DND-41 (cell line): ENCODE measurements around the gene CDH23.

ENCODE experiments used
- ATAC-seq: fragments of 200-7000 bp; cut with Tn5 transposase; 3 replicates; pipeline ENCODE4 v1.9.1; 2021; ENCODE audit warnings: low read depth; ENCODE audit not compliant: insufficient read depth
- DNase-seq: peaks from one replicate; pipeline ENCODE4 v3.0.0-alpha.2; 2020
- H2AFZ ChIP-seq: 2 replicates; pipeline ENCODE4 v1.6.0; 2012; ENCODE audit warnings: low read depth, low read length
- H3K27ac ChIP-seq: 2 replicates; pipeline ENCODE4 v1.5.1; 2012; ENCODE audit warnings: low read length, inconsistent platforms
- H3K27me3 ChIP-seq: fragments of 200-600 bp; sonication (generic); 2 replicates; pipeline ENCODE4 v1.6.0; 2012; ENCODE audit warnings: low read length, mild to moderate bottlenecking, inconsistent platforms; ENCODE audit not compliant: insufficient read depth, poor library complexity
- H3K36me3 ChIP-seq: 2 replicates; pipeline ENCODE4 v1.5.1; 2012; ENCODE audit warnings: low read length, inconsistent platforms; ENCODE audit not compliant: insufficient read depth
- H3K4me1 ChIP-seq: 2 replicates; pipeline ENCODE4 v1.5.1; 2012; ENCODE audit warnings: mild to moderate bottlenecking, low read length; ENCODE audit not compliant: insufficient read depth
- H3K4me2 ChIP-seq: 2 replicates; pipeline ENCODE4 v1.6.0; 2012; ENCODE audit warnings: mild to moderate bottlenecking, moderate library complexity, low read length, inconsistent platforms; ENCODE audit not compliant: insufficient read depth
- H3K4me3 ChIP-seq, 2 experiments: fragments of 200-600 bp in 1 of 2; shearing (Covaris generic) in 1 of 2; 2 replicates each; pipeline ENCODE4 v1.5.1; 2012 to 2016; ENCODE audit warnings: inconsistent platforms in 2 of 2, low read length in 2 of 2, mild to moderate bottlenecking in 2 of 2, low read depth in 1 of 2, moderate library complexity in 1 of 2
- H3K79me2 ChIP-seq: 2 replicates; pipeline ENCODE4 v1.6.0; 2012; ENCODE audit warnings: low read length, inconsistent platforms; ENCODE audit not compliant: insufficient read depth
- H3K9ac ChIP-seq: 2 replicates; pipeline ENCODE4 v1.6.0; 2012; ENCODE audit warnings: low read depth, mild to moderate bottlenecking, inconsistent platforms, low read length, moderate library complexity
- H3K9me3 ChIP-seq: 2 replicates; pipeline ENCODE4 v1.5.1; 2012; ENCODE audit warnings: low read length, moderate library complexity, mild to moderate bottlenecking, inconsistent platforms; ENCODE audit not compliant: insufficient read depth, severe bottlenecking
- H4K20me1 ChIP-seq: 2 replicates; pipeline ENCODE4 v1.6.0; 2012; ENCODE audit warnings: low read length; ENCODE audit not compliant: insufficient read depth
- EZH2 ChIP-seq: IDR thresholded peaks from 3 replicates; pipeline ENCODE4 v1.6.1; 2012; ENCODE audit warnings: borderline replicate concordance, low read depth, mild to moderate bottlenecking, moderate library complexity, low read length, inconsistent platforms; ENCODE audit not compliant: severe bottlenecking
- TF ChIP-seq, protein P1 (sequence below): IDR thresholded peaks from 2 replicates; pipeline ENCODE4 v1.5.1; 2012; ENCODE audit warnings: borderline replicate concordance, low read length, moderate library complexity, mild to moderate bottlenecking; ENCODE audit not compliant: poor library complexity, severe bottlenecking; ENCODE audit errors: extremely low read depth

CDH23 gene

DNA sequence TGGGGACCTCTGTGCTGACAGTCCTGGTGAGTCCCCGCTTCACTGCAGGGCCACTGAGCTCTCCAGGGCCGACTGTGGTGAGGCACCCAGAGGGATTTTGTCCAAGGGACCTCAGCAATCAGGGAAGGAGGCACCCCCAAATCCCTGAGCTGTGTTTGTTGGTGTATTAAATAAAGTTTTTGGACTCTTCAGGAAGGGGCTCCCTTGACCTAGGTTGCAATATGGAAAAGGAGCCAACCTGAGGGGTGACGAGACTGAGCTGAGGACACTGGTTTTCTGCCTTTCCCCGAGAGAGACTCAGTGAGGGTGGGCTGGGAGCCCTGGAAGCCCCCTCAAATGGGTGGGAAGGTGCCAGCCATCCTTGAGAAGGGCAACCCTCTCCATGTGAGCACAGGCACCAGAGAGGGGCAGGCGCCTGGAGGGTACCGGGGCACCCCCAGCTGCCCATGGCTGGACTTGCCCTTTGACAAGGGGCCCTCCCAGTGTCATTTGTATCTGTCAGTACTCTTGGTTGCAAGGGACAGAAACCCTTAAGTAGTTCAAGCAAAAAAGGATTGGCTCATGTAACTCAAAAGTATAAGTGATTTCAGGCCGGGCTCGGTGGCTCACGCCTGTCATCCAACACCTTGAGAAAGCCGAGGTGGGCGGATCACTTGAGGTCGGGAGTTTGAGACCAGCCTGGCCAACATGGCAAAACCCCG is 250.0 kb downstream of the CDH23 start:
- H3K4me3 ChIP-seq, result no peak overlapping the region
- no peak overlapping the region for H3K27ac ChIP-seq
- ATAC-seq (no peak), DNase-seq (no peak)
- no peaks in the 10 kb centered on the region for H3K79me2 ChIP-seq
- H3K9me3 ChIP-seq, result no peaks in the 10 kb centered on the region
- H3K9ac ChIP-seq, result no peak overlapping the region
- TF ChIP-seq, protein P1, sequence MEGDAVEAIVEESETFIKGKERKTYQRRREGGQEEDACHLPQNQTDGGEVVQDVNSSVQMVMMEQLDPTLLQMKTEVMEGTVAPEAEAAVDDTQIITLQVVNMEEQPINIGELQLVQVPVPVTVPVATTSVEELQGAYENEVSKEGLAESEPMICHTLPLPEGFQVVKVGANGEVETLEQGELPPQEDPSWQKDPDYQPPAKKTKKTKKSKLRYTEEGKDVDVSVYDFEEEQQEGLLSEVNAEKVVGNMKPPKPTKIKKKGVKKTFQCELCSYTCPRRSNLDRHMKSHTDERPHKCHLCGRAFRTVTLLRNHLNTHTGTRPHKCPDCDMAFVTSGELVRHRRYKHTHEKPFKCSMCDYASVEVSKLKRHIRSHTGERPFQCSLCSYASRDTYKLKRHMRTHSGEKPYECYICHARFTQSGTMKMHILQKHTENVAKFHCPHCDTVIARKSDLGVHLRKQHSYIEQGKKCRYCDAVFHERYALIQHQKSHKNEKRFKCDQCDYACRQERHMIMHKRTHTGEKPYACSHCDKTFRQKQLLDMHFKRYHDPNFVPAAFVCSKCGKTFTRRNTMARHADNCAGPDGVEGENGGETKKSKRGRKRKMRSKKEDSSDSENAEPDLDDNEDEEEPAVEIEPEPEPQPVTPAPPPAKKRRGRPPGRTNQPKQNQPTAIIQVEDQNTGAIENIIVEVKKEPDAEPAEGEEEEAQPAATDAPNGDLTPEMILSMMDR, result no peak
- no peak for TF ChIP-seq EZH2
- no peak overlapping the region for H2AFZ ChIP-seq
- H3K27me3 ChIP-seq, result no peaks in the 10 kb centered on the region
- no peaks in the 10 kb centered on the region for H4K20me1 ChIP-seq
- H3K36me3 ChIP-seq, result no peaks in the 10 kb centered on the region
- H3K4me1 ChIP-seq, result no peaks in the 10 kb centered on the region
- H3K4me2 ChIP-seq, result no peak overlapping the region

DNA sequence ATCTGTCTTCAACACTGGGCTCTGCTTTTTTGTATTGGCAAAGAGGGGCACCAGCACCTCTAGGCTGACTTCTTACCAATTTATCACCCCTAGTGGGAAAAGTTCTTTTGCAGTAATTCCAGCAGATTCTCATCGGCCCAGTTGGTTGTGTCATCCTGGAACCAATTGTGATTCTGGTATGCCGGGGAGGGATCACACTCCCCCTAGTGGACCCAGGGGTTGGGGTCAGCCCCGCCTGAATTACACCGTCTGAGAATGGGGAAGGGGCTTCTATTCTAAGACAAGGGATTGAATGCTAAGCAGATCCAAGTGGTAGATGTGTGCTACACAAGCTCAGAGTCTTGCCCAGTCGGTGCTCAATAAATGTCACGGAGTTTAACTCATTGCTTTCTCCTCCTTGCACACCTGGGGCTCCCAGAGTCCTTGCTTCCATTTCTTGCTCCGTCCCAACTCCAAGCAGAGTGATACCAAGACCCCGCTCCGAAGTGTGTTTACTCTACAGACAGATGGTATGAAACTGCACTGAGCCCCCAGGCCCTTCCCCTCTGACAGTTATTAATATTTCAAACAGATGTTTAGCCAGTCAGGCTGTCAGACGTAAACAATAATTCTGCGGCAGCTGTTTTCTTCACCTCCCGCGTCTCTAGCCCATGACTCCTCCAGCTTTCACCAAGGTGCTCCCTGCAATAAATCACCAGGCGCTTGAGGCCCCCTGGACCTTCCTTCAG is 251.0 kb downstream of the CDH23 start:
- Histone ChIP-seq H4K20me1 (no peaks in the 10 kb centered on the region), H3K27me3 (no peaks in the 10 kb centered on the region), H3K4me2 (no peak overlapping the region), H3K9ac (no peak overlapping the region), H3K9me3 (no peaks in the 10 kb centered on the region), H3K79me2 (no peaks in the 10 kb centered on the region), H3K36me3 (no peaks in the 10 kb centered on the region), H3K4me3 (no peak overlapping the region), H2AFZ (no peak overlapping the region), H3K4me1 (no peaks in the 10 kb centered on the region), H3K27ac (no peak overlapping the region)
- no peak for DNase-seq
- TF ChIP-seq EZH2, result no peak
- TF ChIP-seq, protein P1, result peak; percentile 49
- peak; percentile 37; the same call in 1 of the 3 replicates for ATAC-seq

DNA sequence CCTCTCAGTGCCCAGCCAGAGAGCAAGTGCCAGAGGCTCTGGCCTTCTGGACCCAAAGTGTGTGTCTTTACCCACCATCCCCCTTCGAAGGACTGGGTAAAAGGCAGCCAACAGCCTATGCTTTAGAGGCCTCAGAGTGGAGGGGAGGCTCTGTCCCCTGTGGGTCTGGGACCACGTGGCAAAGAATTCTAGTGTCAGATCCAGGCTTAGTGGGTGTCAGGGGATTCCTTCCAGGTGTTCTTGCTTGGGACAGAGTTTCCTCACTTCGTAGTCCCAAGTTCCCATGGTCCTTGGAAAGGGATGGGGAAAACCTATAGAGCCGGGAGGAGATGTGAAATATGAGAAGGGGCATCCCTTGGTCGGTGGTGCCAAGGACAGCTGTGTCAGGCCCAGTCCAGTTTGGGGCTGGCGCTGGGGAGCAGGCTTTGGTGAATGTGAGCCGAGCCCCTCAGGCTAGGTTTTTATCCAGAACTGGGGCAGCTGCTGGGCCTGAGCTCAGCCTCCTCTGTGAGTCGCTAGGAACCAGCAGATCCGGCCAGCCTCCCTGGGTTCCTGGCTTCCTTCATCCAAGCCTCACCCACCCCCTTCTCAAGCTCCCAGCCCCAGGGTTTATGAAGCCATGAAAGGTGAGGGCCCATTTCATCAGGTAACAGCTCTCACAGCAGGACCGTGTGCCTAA is 251.7 kb downstream of the CDH23 start:
- TF ChIP-seq, protein P1, result no peak
- no peak for ATAC-seq
- no peaks in the 10 kb centered on the region for H3K27me3 ChIP-seq
- H3K4me2 ChIP-seq, result no peak overlapping the region
- H3K9ac ChIP-seq, result no peak overlapping the region
- DNase-seq, result no peak
- no peak overlapping the region for H3K4me3 ChIP-seq
- no peaks in the 10 kb centered on the region for H3K4me1 ChIP-seq
- H3K36me3 ChIP-seq, result no peaks in the 10 kb centered on the region
- H3K27ac ChIP-seq, result no peak overlapping the region
- H3K79me2 ChIP-seq, result no peaks in the 10 kb centered on the region
- H4K20me1 ChIP-seq, result no peaks in the 10 kb centered on the region
- no peak overlapping the region for H2AFZ ChIP-seq
- no peaks in the 10 kb centered on the region for H3K9me3 ChIP-seq
